ENCODE data around the gene RASAL2.

GRCh38 chr1:178360421-178360820 is 266.5 kb downstream of the RASAL2 start:
- TF ChIP-seq, protein P1, sequence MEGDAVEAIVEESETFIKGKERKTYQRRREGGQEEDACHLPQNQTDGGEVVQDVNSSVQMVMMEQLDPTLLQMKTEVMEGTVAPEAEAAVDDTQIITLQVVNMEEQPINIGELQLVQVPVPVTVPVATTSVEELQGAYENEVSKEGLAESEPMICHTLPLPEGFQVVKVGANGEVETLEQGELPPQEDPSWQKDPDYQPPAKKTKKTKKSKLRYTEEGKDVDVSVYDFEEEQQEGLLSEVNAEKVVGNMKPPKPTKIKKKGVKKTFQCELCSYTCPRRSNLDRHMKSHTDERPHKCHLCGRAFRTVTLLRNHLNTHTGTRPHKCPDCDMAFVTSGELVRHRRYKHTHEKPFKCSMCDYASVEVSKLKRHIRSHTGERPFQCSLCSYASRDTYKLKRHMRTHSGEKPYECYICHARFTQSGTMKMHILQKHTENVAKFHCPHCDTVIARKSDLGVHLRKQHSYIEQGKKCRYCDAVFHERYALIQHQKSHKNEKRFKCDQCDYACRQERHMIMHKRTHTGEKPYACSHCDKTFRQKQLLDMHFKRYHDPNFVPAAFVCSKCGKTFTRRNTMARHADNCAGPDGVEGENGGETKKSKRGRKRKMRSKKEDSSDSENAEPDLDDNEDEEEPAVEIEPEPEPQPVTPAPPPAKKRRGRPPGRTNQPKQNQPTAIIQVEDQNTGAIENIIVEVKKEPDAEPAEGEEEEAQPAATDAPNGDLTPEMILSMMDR (conservative IDR thresholded peaks at IDR 0.05 in 1 of 2, IDR thresholded peaks at IDR 0.05 in 1 of 2; ENCODE audit: extremely low read depth in 1 of 2, insufficient read depth in 1 of 2, low read depth in 1 of 2, low read length in 2 of 2) = no peak
- no peak for TF ChIP-seq EZH2 (IDR thresholded peaks at IDR 0.05; ENCODE audit: borderline replicate concordance, low read length)

All from mammary epithelial cell (primary cell).